ENCODE data around the gene OGFOD3.

DNA sequence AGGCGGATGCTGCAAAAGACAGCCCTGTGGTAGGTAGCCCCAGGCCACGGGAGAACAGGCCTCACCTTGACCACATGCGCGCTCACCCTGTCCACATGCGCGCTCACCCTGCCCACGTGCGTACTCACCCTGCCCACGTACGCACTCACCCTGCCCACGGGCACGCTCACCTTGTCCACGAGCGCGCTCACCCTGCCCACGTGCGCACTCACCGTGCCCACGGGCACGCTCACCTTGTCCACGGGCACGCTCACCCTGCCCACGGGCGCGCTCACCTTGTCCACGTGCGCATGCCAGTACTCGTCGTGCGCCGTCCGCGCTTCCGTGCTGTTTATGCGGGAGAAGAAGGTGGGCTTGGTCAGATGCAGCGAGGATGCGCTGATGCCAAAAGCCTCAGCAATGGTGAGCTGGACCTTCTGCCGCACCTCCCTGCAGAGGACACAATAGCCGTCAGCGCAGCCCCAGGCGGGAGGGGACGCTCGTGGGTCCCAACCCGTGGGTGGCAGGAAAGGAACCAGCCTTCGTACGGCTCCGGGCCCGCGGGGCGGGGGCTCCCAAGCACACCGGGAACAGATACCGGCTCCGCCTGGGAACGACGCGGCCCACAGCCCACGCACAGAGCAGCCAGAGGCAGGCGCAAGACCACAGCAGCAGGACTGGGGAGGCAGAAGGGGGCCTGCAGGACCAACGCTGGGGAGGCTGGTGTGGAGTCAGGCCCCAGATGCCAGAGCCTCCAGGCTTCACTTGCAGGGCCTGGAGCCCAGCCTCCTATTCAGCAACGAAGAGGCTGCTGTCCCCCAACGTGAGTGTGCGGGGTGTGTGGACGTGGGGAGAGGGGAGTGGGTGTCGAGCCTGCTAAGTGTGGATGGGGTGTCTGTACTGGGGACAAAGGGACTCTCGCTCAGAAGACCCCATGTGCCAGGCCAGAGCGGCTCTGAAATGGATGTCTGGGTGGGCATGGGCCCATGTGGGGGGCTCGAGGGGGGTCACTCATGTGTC lies 14.4 kb downstream of the OGFOD3 start:
- TF ChIP-seq, protein P1, sequence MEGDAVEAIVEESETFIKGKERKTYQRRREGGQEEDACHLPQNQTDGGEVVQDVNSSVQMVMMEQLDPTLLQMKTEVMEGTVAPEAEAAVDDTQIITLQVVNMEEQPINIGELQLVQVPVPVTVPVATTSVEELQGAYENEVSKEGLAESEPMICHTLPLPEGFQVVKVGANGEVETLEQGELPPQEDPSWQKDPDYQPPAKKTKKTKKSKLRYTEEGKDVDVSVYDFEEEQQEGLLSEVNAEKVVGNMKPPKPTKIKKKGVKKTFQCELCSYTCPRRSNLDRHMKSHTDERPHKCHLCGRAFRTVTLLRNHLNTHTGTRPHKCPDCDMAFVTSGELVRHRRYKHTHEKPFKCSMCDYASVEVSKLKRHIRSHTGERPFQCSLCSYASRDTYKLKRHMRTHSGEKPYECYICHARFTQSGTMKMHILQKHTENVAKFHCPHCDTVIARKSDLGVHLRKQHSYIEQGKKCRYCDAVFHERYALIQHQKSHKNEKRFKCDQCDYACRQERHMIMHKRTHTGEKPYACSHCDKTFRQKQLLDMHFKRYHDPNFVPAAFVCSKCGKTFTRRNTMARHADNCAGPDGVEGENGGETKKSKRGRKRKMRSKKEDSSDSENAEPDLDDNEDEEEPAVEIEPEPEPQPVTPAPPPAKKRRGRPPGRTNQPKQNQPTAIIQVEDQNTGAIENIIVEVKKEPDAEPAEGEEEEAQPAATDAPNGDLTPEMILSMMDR (IDR thresholded peaks at IDR 0.05; ENCODE audit: low read depth, low read length): no peak
- TF ChIP-seq MYC (IDR thresholded peaks at IDR 0.05; ENCODE audit: low read depth, low read length): no peak
- no peak for TF ChIP-seq POLR2A (IDR thresholded peaks at IDR 0.05; ENCODE audit: extremely low read depth, insufficient read length)
